Right hindlimb (tissue), 1 donor: ENCODE measurements around the gene BHLHE40.

Source experiments
- DNase-seq: peaks from one replicate; pipeline ENCODE4 v3.0.0-alpha.2; 2018

The BHLHE40 gene

DNA sequence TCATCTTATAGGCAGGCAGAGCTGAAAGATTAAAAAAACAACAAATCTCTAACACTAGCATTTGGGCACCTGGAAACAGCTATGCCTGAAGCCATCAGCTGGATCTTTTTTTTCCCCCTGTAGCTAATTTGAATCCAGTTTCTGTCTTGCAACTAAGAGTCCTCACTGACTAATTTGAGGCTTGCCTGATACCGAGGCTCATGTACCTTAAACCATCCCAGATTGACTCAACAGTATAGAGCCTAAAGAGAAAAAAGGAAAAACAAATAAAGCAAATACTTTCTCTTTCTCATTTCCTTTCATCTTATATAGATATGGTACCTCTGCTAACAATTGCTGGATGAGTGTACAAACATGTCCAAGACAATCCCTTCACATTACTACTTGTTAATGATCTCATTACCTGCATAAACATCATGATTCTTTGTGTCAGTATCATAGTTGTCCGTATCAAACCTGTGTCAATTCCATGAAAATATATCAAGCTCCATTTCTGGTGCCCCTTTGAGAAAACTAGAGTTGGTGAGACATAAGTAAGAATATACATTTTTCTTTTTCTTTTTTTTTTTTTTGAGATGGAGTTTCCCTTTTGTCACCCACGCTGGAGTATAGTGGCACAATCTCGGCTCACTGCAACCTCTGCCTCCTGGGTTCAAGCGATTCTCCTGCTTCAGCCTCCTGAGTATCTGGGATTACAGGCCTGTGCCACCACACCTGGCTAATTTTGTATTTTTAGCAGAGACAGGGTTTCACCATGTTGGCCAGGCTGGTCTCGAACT lies 43.1 kb downstream of the BHLHE40 start:
- DNase-seq = no peak

DNA sequence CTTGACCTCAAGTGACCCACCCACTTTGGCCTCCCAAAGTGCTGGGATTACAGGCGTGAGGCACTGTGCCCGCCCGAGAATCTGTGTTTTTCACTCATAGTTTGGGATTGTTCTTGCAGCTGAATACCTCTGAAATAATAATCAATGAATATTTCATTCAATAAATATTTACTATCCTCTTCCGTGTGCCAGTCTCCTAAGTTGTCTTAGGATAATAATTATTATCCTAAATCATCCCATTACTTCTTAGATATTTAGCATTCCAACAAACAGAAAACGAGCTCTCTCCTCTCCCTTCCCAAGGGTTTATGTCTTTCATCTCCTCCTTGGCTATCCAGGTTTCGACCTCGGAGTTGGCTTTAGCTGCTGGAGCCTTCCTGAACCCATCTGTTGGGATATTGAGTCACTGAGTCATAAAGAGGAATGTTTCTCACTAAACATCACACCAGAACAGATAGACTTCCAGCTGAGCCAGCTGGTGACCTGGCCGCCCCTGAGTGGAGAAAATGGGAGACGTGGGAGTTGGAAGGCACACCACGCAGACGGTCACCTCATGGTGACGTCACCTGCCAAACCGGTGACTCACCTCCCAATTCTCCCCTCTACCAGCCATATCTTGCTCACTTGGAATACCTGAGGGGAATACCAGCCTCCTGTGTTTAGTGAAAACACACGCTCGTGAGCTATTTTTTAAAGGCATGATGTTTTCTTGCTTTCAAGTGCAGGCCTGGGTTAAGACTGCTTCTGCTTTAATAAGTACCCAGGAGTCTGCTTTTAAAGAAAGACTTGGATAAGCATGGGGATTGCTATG lies 43.9 kb downstream of the BHLHE40 start:
- DNase-seq = no peak

DNA sequence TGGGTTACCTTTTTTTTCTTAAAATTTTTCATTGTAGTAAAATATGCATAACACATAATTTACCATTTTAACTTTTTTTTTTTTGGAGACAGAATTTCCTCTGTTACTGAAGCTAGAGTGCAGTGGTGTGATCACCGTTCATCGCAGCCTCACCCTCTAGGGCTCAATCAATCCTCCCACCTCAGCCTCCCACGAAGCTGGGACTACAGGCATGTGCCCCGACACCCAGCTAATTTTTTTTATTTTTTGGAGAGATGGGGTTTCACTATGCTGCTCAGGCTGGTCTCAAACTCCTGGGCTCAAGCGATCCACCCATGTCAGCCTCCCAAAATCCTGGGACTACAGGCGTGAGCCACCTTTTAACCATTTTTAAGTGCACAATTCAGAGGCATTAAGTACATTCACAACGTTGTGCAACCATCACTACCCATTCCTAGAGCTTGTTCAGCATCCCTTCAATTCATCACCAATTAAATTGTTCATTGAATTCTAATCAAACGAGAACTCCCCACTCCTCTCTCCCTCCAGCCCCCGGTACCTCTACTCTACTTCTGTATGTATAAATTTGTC lies 44.6 kb downstream of the BHLHE40 start:
- DNase-seq = no peak

DNA sequence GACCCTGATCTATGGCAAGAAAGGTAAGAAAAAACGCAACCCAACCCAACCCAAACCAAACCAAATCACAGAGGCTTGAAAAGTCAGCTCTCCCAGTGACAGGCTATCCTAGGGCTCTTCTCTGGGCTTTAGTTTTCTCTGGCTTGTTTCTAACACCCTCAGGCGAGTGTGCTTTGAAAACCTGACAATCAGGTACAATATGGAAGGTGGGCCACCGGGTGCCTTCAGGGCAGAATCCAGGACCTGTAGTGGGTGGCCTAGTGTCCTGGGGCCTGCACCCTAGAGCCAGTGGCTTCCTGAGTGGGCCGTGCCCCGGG lies 46.8 kb downstream of the BHLHE40 start:
- no peak for DNase-seq

DNA sequence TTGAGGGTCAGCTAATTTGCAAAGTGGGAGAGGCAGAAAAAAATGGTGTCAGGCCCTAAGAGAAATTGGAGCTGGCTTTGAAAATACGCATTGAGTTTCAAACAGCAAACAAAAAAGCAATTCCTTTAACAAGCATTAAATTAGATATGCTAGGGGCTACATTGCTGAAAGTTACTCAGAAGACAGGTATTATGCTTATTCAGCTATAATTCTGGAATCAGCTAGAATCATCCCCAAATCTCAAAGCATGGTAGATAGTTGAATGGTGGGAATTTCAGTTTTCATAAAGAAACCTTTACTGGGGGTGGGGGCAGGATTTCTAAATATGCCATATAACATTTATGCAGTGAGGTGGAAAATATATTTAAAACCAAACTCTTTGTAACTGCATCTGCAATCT lies 50.5 kb downstream of the BHLHE40 start:
- DNase-seq = no peak

DNA sequence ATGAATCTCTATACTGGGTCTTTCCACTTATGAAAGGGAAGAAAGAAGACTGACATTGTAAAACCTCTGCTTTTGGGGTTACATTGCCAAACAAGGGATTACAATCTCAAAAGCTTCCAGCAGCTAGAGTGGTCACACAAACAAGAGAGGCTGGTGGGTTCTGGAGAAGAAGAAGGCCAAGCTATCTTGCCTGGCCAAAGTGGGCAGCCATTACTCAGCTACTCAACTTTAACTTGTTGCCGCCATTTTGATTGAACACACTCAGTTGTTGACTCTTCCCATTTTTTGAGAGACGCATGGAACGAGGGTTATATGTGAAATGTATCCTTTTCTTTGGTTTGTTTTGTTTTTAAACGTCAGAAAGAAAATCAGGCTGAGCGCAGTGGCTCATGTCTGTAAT lies 50.9 kb downstream of the BHLHE40 start:
- DNase-seq = no peak

DNA sequence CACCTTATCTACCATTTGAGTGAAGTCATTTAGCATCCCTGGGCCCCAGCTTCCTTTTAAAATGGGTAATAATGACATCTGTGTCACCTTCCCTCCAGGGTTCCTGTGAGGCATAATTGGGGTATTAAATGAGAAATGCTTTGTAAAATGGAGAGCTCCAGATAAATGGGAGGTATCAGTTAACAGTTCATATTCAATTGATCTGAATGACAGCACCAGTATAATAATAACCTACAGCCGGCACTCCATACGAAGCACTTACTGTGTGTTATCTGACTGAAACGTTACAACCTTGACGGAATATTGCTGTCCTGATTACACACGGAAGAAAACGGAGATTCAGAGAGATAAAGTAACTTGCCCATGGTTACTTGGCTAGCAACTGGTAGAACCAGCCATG lies 53.6 kb downstream of the BHLHE40 start:
- DNase-seq = no peak
